GM20431 (cell line): ENCODE data around the gene TMF1.

Experiments
- in situ Hi-C: fragments of 300-500 bp; cut with MseI, MboI; formaldehyde crosslinking; loops from one replicate; pipeline ENCODE4 v1.15.0; 2020; ENCODE audit warnings: low sequenced_read_pairs; ENCODE audit not compliant: unreplicated experiment

TMF1 gene

DNA sequence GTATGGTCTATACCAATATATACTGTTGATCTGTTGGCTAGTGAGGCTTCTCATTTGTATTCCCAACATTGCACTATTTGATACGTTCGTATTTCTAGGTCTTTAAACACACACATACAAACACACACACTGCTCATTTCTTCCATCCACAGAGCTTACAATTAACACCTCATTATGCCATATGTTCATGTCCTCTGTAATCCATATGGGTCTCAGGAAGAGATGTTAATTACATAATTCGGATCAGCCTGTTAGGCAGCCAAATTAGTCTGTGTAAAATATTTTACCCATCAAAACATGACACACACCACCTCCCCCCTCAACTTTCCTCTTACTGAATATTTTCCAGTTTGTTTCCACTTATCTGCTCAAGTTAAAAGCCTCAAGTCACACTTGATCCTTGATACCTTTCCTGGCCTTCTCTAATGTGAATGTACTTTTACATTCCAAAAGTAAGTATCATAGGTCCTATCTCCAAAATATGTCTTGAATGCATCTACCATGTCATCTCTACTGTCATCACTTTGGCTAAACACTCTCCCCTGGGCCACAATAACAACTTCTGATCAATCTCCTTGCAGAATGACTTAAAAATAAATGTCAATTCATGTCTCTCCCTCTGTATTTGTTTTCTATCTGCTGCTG, 66.9 kb downstream of the TMF1 start:
- in situ Hi-C loops: no loop called here

DNA sequence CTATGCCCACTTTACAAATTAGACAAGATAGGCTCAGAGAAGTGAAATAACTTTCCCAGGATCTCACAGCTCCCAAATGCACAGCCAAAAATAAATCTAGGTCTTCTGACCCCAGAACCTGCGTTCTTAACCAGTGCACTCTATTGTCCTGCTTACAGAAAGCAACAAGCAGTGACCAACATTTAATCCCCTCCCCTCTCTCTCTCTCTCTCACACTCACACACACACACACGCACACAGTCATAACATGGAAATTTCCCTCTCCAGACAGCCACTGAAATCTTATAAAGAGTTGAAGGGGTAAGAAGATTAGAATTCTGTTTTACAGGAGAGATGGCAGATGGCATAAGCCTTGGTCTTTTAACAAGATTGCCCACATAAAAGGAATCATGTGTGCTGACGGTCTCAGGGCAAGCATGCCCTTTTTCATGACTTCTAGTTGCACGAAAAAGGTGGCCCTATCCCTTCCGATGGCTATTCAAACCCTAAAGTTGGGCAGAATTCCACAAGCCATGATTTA, 68.1 kb downstream of the TMF1 start:
- in situ Hi-C loops: no loop called here

DNA sequence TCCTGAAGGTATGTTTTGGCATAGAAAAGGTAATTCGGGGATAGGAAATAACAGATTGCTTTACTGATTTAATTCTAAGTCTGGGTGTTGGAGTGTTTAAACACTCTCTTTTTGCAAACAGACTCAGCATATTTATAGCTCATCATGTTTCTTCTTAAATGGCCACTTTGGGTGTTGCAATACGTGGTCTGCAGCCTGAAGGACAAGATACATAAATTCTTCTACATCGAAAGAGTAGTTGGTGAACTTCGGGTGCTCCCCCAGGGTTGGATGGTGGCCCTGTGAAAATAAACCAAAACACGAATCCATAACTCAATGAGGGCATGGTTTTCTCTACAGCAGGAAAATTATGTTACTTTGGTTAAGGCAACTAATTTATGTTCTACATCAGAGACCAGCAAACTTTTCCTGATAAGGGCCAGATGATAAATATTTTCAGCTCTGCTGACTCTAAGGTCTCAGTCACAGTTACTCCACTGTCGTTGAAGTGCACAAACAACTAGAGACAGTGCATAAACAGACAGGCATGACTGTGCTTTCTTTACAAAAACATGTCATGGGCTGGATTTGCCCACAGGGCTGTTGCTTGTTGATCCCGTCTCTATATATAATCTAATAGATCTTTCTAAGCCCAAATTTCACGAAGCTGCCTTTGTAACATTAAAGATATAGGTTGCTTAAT, 74.5 kb downstream of the TMF1 start:
- in situ Hi-C loops: no loop called here

DNA sequence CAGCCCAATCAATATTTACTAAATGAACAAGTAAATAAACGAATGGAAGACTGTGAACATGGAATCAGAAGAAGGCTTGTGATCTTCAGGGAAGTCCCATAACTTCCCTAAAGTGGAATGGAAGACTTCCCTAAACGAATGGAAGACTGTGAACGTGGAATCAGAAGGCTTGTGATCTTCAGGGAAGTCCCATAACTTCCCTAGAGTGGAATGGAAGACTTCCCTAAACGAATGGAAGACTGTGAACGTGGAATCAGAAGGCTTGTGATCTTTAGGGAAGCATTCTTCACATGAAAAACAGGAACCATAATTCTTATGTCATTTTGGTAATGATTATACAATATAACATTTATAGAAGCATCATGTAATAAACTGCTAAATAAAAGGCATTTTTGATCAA, 77.4 kb downstream of the TMF1 start:
- in situ Hi-C loops: no loop called here

DNA sequence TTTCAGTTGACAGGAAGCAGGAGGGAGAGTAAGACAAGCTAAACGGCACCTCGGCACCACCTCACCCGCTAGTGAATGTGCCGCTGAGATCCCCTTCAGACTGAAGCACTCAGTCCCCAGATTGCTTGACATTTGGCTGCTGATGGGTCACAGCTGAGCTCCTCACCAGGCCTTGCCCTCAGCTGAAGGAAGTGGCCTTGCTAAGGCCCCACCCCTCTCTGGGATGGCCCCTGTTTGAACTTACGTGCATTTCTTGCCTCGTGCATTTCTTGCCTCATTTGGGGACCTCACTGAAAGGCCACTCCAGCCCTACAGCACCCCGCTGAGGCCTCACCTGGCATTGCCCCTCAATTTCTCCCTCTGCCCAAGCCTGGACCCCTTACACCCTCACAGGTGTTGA, 78.5 kb downstream of the TMF1 start:
- in situ Hi-C loops: no loop called here

DNA sequence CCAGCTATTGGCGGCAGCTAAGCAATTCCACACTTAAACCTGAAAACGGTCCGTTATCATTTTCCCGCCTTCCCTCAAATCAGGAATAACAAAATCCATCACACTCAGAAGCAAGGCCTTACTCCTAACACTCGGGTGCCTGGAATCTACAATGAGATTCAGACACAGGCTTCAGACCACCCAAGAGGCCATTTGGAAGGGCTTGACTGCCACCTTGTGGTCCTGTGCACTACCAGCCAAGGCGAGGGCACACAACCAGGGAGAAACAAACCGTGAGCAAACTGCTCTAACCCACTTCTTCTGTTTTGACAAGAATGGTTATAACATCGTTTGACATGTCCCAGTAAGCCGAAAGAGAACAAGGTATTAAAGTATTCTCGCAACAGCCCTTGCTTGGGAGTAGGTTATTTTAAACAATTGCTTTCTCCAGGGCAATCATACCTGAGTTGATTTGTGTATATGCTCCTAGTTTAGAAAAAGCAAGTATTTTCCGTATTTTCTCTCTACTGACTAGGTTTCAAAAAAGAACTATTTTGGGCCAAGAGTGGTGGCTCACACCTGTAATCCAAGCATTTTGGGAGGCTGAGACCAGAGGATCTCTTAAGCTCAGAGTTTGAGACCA, 79.7 kb downstream of the TMF1 start:
- in situ Hi-C loops: no loop called here
